Colonic mucosa (tissue), 4 donors: ENCODE results near the gene SPOUT1. TPM values are rescaled to one million over a fixed set of nuclear protein-coding genes. Genes with fewer than 3 reads are reported as not detected.
"Not testable (repeated sequence)": the region's sequence is repeated elsewhere in the genome, so short reads cannot be mapped to it uniquely, and the experiment has no call there.

Experiments
- DNase-seq: peaks from one replicate; pipeline ENCODE4 v3.0.0-alpha.2; 2020
- H3K27ac ChIP-seq: fragments of 200-600 bp; one replicate; pipeline ENCODE4 v1.8.0; 2021
- H3K27me3 ChIP-seq: fragments of 200-600 bp; one replicate; pipeline ENCODE4 v1.8.0; 2021
- H3K36me3 ChIP-seq: fragments of 200-600 bp; one replicate; pipeline ENCODE4 v1.8.0; 2021
- H3K4me1 ChIP-seq: fragments of 200-600 bp; one replicate; pipeline ENCODE4 v1.8.0; 2021; ENCODE audit warnings: mild to moderate bottlenecking
- H3K4me3 ChIP-seq: fragments of 200-600 bp; one replicate; pipeline ENCODE4 v1.8.0; 2021
- H3K9ac ChIP-seq, 2 donors: one replicate each; pipeline ENCODE4 v1.7.0; 2013; ENCODE audit warnings: control low read depth in 2 of 2, low read depth in 2 of 2, low read length in 2 of 2
- H3K9me3 ChIP-seq: fragments of 200-600 bp; one replicate; pipeline ENCODE4 v1.8.0; 2021
- CTCF ChIP-seq: fragments of 200-600 bp; IDR thresholded peaks from one replicate; pipeline ENCODE4 v1.8.0; 2022; ENCODE audit warnings: antibody characterized with exemption, mild to moderate bottlenecking
- intact Hi-C: fragments of 100-400 bp; cut with DNase I; formaldehyde crosslinking; loops from one replicate; pipeline ENCODE4 v1.14.1; 2022
- total RNA-seq, 2 donors: library from RNA; stranded (reverse); fragmentation: NEBNext Ultra II Directional in 1 of 2; extraction: Animal tissue kit (Norgen Biotek cat#: 25700) in 1 of 2; gene quantifications; one replicate each; pipeline ENCODE4 v1.2.1, GENCODE V29; 2021
- donor health status: healthy.
- donor health status: DM: no; HTN: no; CAD: no.
- donor health status: DM: no; HTN: no; CAD: no.

SPOUT1 gene
- total RNA-seq, 2 donors from 2014 or later, result 25.1 to 66.6 TPM

GRCh38 chr9:128847803-128848202 lies 18.2 kb upstream of the SPOUT1 start:
- intact Hi-C loops, result no loop called here
- TF ChIP-seq CTCF, result no peak

GRCh38 chr9:128846680-128847030 lies 17.1 kb upstream of the SPOUT1 start:
- no peak overlapping the region for H3K4me3 ChIP-seq
- no peaks in the 10 kb centered on the region for H3K4me1 ChIP-seq
- no peak overlapping the region for H3K9ac ChIP-seq
- no peak overlapping the region for H3K27ac ChIP-seq
- intact Hi-C loops, result no loop called here
- no peak for DNase-seq
- H3K27me3 ChIP-seq, result no peaks in the 10 kb centered on the region
- H3K9me3 ChIP-seq, result no peaks in the 10 kb centered on the region
- no peaks in the 10 kb centered on the region for H3K36me3 ChIP-seq
- no peak for TF ChIP-seq CTCF

More at GRCh38 chr9:128847803-128848202, 18.2 kb upstream of the SPOUT1 start:
- H3K27ac ChIP-seq, result no peak overlapping the region
- no peak for DNase-seq
- H3K27me3 ChIP-seq, result no peaks in the 10 kb centered on the region
- H3K36me3 ChIP-seq, result no peaks in the 10 kb centered on the region
- H3K9ac ChIP-seq, result no peak overlapping the region
- no peak overlapping the region for H3K4me3 ChIP-seq
- no peaks in the 10 kb centered on the region for H3K4me1 ChIP-seq
- no peaks in the 10 kb centered on the region for H3K9me3 ChIP-seq

- Histone ChIP-seq H3K9me3 (no peaks in the 10 kb centered on the region), H3K4me1 (no peaks in the 10 kb centered on the region), H3K9ac (no peak overlapping the region), H3K36me3 (no peaks in the 10 kb centered on the region), H3K27ac (no peak overlapping the region), H3K27me3 (no peaks in the 10 kb centered on the region), H3K4me3 (no peak overlapping the region)
- intact Hi-C loops, result no loop called here
- TF ChIP-seq CTCF, result no peak
- DNase-seq, result no peak
These were observed 15.8 kb upstream of the SPOUT1 start for GRCh38 chr9:128845186-128845931.

- DNase-seq, H3K9me3 ChIP-seq, H3K4me3 ChIP-seq, H3K4me1 ChIP-seq, intact Hi-C loops, H3K36me3 ChIP-seq, H3K9ac ChIP-seq, H3K27me3 ChIP-seq, H3K27ac ChIP-seq: not testable (repeated sequence)
These were observed 13.6 kb upstream of the SPOUT1 start for GRCh38 chr9:128843171-128843570.

GRCh38 chr9:128841694-128842492 lies 12.3 kb upstream of the SPOUT1 start:
- TF ChIP-seq CTCF, result no peak
- intact Hi-C loops, result no loop called here
- DNase-seq, result no peak
- no peak overlapping the region for H3K9ac ChIP-seq
- H3K4me1 ChIP-seq, result no peaks in the 10 kb centered on the region
- no peak overlapping the region for H3K4me3 ChIP-seq
- no peaks in the 10 kb centered on the region for H3K36me3 ChIP-seq
- H3K27ac ChIP-seq, result no peak overlapping the region
- H3K27me3 ChIP-seq, result no peaks in the 10 kb centered on the region
- no peaks in the 10 kb centered on the region for H3K9me3 ChIP-seq

- no peaks in the 10 kb centered on the region for H3K9me3 ChIP-seq
- no peak overlapping the region for H3K4me3 ChIP-seq
- H3K36me3 ChIP-seq, result no peaks in the 10 kb centered on the region
- no peak for TF ChIP-seq CTCF
- DNase-seq, result no peak
- intact Hi-C loops, result no loop called here
- no peaks in the 10 kb centered on the region for H3K4me1 ChIP-seq
- H3K27me3 ChIP-seq, result no peaks in the 10 kb centered on the region
- H3K27ac ChIP-seq, result no peak overlapping the region
- H3K9ac ChIP-seq, result no peak overlapping the region
These were observed 10.9 kb upstream of the SPOUT1 start for GRCh38 chr9:128840524-128840923.
